Neural cell (in vitro differentiated cells): ENCODE measurements around the gene ARHGEF37. TPM values are rescaled to one million over a fixed set of nuclear protein-coding genes. Genes with fewer than 3 reads are reported as not detected.

ENCODE experiments used
- H2AFZ ChIP-seq: fragments of 200-600, 300-800 bp; sonication (generic), shearing (Covaris generic); 2 replicates; pipeline ENCODE4 v1.6.0; 2014; ENCODE audit warnings: low read depth, mild to moderate bottlenecking, antibody characterized with exemption, low read length, moderate library complexity
- H3F3A ChIP-seq: fragments of 200-600 bp; shearing (Covaris generic); 2 replicates; pipeline ENCODE4 v1.6.1; 2016; ENCODE audit warnings: mild to moderate bottlenecking, moderate library complexity, mixed read lengths, antibody characterized with exemption, low read length; ENCODE audit not compliant: insufficient read depth, poor library complexity, severe bottlenecking
- H3K27ac ChIP-seq: fragments of 200-600, 300-800 bp; sonication (generic), shearing (Covaris generic); 2 replicates; pipeline ENCODE4 v1.5.1; 2014; ENCODE audit warnings: mild to moderate bottlenecking, low read length, moderate library complexity
- H3K27me3 ChIP-seq: fragments of 300-800, 200-600 bp; sonication (generic), shearing (Covaris generic); 2 replicates; pipeline ENCODE4 v1.6.0; 2014; ENCODE audit warnings: mild to moderate bottlenecking, low read depth, low read length, moderate library complexity; ENCODE audit not compliant: insufficient read depth
- H3K36me3 ChIP-seq: fragments of 300-800, 200-600 bp; sonication (generic), shearing (Covaris generic); 2 replicates; pipeline ENCODE4 v1.5.1; 2014; ENCODE audit warnings: mild to moderate bottlenecking, antibody characterized with exemption, low read length, moderate library complexity; ENCODE audit not compliant: insufficient read depth
- H3K4me2 ChIP-seq: fragments of 300-800, 200-600 bp; sonication (generic), shearing (Covaris generic); 2 replicates; pipeline ENCODE4 v1.6.0; 2014; ENCODE audit warnings: mild to moderate bottlenecking, low read length
- H3K4me3 ChIP-seq: fragments of 300-800, 200-600 bp; sonication (generic), shearing (Covaris generic); 2 replicates; pipeline ENCODE4 v1.5.1; 2014; ENCODE audit warnings: mild to moderate bottlenecking, low read length, moderate library complexity
- H3K79me2 ChIP-seq: fragments of 200-600 bp; shearing (Covaris generic); replicated peaks from 2 replicates; pipeline ENCODE4 v1.6.0; 2014; ENCODE audit warnings: mild to moderate bottlenecking, low read length, moderate library complexity; ENCODE audit not compliant: insufficient read depth
- H3K9ac ChIP-seq: fragments of 300-800, 200-600 bp; sonication (generic), shearing (Covaris generic); 2 replicates; pipeline ENCODE4 v1.6.1; 2016; ENCODE audit warnings: mild to moderate bottlenecking, low read length, mixed read lengths
- H3K9me2 ChIP-seq: fragments of 200-600 bp; shearing (Covaris generic); 2 replicates; pipeline ENCODE4 v1.6.1; 2016; ENCODE audit warnings: mild to moderate bottlenecking, low read length, mixed read lengths; ENCODE audit not compliant: insufficient read depth
- H3K9me3 ChIP-seq: fragments of 200-600, 300-800 bp; sonication (generic), shearing (Covaris generic); 2 replicates; pipeline ENCODE4 v1.6.1; 2016; ENCODE audit warnings: mild to moderate bottlenecking, mixed run types, low read length, moderate library complexity, mixed read lengths
- H4K20me1 ChIP-seq: fragments of 200-600 bp; shearing (Covaris generic); 2 replicates; pipeline ENCODE4 v1.6.1; 2016; ENCODE audit warnings: mild to moderate bottlenecking, mixed run types; ENCODE audit not compliant: insufficient read depth
- CTCF ChIP-seq: fragments of 450-650 bp; IDR thresholded peaks from 2 replicates; pipeline ENCODE4 v1.5.1; 2014; ENCODE audit warnings: antibody characterized with exemption, mild to moderate bottlenecking, moderate library complexity; ENCODE audit not compliant: poor library complexity, severe bottlenecking
- EP300 ChIP-seq: fragments of 450-650 bp; conservative IDR thresholded peaks from 2 replicates; pipeline ENCODE4 v1.6.1; 2014; ENCODE audit warnings: antibody characterized with exemption, mild to moderate bottlenecking, moderate library complexity; ENCODE audit not compliant: poor library complexity, severe bottlenecking
- EZH2 ChIP-seq: fragments of 200-600, 300-800 bp; shearing (Covaris generic), sonication (generic); IDR thresholded peaks from 2 replicates; pipeline ENCODE4 v1.6.1; 2014; ENCODE audit warnings: antibody characterized with exemption, low read length, borderline replicate concordance, mild to moderate bottlenecking; ENCODE audit not compliant: insufficient read depth, poor library complexity, severe bottlenecking
- MXI1 ChIP-seq: fragments of 450-650 bp; conservative IDR thresholded peaks from 2 replicates; pipeline ENCODE4 v1.6.1; 2014; ENCODE audit warnings: antibody characterized with exemption, mild to moderate bottlenecking; ENCODE audit not compliant: poor library complexity, severe bottlenecking
- POLR2AphosphoS5 ChIP-seq: IDR thresholded peaks from 2 replicates; pipeline ENCODE4 v1.6.1; 2012
- RAD21 ChIP-seq: fragments of 450-650 bp; conservative IDR thresholded peaks from 2 replicates; pipeline ENCODE4 v1.6.1; 2014; ENCODE audit warnings: antibody characterized with exemption, mild to moderate bottlenecking, moderate library complexity
- REST ChIP-seq: IDR thresholded peaks from 2 replicates; pipeline ENCODE4 v1.6.1; 2012; ENCODE audit warnings: borderline replicate concordance
- SMC3 ChIP-seq: fragments of 450-650 bp; conservative IDR thresholded peaks from 2 replicates; pipeline ENCODE4 v1.6.1; 2014; ENCODE audit warnings: antibody characterized with exemption, mild to moderate bottlenecking, moderate library complexity; ENCODE audit not compliant: poor library complexity
- TAF1 ChIP-seq: IDR thresholded peaks from 2 replicates; pipeline ENCODE4 v1.6.1; 2012; ENCODE audit warnings: low read depth
- polyA plus RNA-seq: library from polyadenylated mRNA; depleted of rRNA; stranded (reverse); fragments of >200 nt; gene quantifications from 2 replicates; pipeline ENCODE4 v1.2.3, GENCODE V29; 2014

Gene ARHGEF37
- polyA plus RNA-seq, 1 donor from 2014 or later, result 0.53 TPM

- H3F3A ChIP-seq, result no peaks in the 10 kb centered on the region
- no peak overlapping the region for H3K9ac ChIP-seq
- H3K4me2 ChIP-seq, result no peak overlapping the region
- no peak overlapping the region for H3K4me3 ChIP-seq
- TF ChIP-seq POLR2AphosphoS5 (no peak), REST (no peak), TAF1 (no peak), EZH2 (no peak), CTCF (no peak), EP300 (no peak), MXI1 (no peak), RAD21 (no peak), SMC3 (no peak)
- H3K27ac ChIP-seq, result no peak overlapping the region
- H4K20me1 ChIP-seq, result no peaks in the 10 kb centered on the region
- H2AFZ ChIP-seq, result no peak overlapping the region
- H3K27me3 ChIP-seq, result no peaks in the 10 kb centered on the region
- H3K36me3 ChIP-seq, result no peaks in the 10 kb centered on the region
- no peaks in the 10 kb centered on the region for H3K79me2 ChIP-seq
- no peaks in the 10 kb centered on the region for H3K9me3 ChIP-seq
- H3K9me2 ChIP-seq, result no peaks in the 10 kb centered on the region
Measured at GRCh38 chr5:149679876-149680809, 98.8 kb downstream of the ARHGEF37 start.

GRCh38 chr5:149680810-149681221 is 99.5 kb downstream of the ARHGEF37 start:
- Histone ChIP-seq H3K27me3 (no peaks in the 10 kb centered on the region), H3K4me2 (no peak overlapping the region), H3K4me3 (no peak overlapping the region), H3K9me3 (no peaks in the 10 kb centered on the region), H3F3A (no peaks in the 10 kb centered on the region), H3K9ac (no peak overlapping the region), H3K9me2 (no peaks in the 10 kb centered on the region), H3K79me2 (no peaks in the 10 kb centered on the region), H2AFZ (no peak overlapping the region), H4K20me1 (no peaks in the 10 kb centered on the region), H3K36me3 (no peaks in the 10 kb centered on the region), H3K27ac (no peak overlapping the region)
- TF ChIP-seq SMC3, result no peak
